ENCODE data around the gene TNIK.
"Not testable (repeated sequence)": the region's sequence is repeated elsewhere in the genome, so short reads cannot be mapped to it uniquely, and the experiment has no call there.

The TNIK gene

DNA sequence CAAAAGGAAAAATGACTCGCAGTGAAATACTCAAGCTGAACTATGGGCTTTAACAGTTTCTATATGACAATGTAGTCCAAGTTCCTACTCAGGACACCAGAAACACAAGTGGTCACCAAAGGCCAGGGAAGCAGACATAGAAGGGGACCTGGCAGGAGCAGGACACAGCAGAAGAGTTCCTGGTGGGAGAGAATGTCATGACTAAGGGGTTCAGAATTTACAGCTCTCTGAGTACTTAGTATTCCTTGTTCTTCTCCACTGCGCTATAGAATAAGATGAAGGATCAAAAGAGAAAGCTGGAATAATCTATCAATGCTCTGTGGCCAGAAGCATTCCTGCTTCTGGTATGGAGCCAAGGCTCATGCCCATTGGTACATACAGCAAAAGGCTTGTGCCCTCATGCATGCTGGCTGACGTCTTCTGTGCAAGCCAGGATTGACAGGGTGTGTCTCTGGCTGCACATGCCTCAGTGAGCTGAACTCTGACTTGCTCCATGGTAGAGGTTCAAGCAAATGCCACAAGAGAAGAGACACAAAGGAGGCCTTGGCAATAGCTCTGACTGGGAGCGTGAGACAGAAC, 305.0 kb downstream of the TNIK start:
- DNase-seq = no peak

DNA sequence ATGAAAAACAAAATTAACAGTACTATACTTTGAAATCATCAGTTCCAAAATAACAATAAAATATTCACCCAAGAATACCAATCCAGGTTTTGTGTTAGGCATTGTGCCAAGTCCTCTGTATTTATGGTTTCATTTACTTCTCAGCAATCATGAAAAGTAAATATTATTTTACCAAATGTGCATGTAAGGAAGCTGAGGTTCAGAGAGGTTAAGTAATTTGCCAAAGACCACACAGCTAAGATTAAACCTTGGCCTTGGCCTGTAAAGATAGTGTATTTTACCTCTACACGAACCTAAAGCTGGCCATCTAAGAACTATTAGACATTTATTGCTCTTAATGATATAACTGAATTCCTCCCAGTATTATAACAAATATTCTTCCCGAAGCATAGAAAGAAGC, 309.3 kb downstream of the TNIK start:
- DNase-seq = no peak

DNA sequence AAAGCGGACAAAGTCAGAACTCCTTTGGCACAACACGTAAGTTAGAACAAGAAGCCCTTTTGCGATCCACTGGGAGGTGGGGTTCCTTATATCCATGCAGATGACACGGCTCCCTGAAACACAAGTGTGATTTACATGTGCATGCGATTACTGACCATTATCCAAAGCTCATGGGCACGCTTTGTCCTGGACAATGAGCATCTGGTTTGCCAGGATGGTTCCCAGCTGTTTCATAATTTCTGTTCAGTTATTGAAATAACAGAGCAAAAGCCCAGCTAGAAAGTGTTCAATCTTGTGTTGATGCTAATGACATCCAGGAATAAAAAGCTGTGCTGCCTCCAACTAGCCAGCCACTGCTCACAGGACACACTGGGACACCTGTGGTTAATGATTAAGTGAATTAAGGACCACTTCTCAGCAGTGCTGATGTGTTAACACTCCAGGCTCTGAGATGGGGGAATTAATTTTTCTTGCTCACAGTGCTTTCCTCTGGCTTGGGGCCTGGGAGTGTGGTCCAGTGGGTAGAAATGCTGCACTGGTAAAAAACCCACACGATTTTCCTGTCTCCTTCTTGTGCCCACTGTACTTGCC, 310.6 kb downstream of the TNIK start:
- DNase-seq = no peak

DNA sequence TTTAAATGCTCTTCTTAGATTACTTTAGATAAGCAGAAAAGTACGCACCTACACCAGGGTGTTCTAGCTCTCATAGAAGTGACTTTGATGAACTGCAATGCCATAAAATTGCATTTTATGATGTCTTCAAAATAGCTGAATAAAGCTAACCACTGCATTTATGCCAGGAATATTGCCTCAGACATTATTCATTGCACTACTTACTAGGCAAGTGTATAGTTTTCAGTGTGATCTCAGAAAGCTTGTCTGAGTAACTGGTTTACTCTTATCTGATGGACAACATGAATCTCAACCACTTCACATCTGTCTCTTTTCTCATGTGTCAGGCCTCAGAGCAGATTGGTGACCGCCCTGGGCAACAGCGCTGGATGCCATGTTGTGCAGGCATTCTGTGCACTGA, 314.4 kb downstream of the TNIK start:
- DNase-seq = no peak

DNA sequence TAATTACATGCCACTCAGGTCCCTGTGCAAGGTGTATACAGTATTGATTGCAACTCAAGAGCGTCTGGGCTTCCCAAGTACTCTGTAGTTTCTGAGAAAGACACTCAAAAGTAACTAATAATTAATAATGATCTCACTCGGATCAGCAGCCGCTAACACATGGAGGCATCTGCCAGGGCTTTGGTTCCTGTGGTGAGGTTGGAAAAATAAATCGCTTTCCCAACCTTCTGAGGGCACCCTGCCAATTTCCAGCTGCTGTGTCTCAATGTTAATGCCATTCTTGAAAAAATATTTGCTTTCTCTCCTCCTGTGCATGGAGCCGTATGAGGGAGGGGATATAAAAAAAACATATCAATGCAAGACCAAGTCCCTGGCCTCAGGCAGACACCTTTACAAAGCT, 317.2 kb downstream of the TNIK start:
- DNase-seq = no peak

DNA sequence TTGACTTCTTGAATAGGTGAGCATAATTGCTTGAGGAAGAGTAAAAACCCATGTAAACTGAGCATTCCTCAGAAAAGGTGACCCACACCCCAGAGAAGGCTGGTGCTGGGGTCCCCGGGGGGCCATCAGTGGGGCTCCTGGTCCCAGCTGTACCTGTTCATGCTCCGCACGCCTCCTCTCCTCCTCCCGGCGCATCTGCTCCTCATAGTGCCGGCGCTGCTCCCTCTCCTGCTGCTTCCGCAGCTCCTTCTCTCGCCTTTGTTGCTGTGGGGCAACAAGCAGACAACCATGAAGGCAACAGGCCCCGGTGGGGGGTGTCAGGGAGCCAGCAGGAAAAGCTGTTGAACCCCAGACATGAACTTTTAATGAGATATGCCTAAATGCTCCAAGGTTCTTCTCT, 320.0 kb downstream of the TNIK start:
- no peak for DNase-seq

DNA sequence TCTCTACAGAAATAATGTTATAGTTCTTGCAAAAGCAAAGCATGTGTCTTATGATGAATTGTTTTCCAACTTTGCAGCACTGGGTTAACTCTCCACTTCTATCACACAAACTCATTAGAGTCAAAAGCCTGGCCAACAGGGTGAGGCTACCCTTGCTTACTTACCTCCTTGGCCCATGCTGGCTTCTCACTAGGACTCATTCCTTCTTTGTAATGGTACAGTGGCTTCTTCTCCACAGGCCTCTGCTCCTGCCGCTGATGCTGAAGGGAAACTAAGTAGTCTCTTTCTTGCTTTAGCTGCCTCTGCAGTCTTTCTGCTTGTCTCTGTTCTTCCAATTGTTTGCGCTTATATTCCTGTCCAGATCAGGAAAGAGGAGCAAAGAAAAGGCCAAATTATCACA, 322.2 kb downstream of the TNIK start:
- no peak for DNase-seq

DNA sequence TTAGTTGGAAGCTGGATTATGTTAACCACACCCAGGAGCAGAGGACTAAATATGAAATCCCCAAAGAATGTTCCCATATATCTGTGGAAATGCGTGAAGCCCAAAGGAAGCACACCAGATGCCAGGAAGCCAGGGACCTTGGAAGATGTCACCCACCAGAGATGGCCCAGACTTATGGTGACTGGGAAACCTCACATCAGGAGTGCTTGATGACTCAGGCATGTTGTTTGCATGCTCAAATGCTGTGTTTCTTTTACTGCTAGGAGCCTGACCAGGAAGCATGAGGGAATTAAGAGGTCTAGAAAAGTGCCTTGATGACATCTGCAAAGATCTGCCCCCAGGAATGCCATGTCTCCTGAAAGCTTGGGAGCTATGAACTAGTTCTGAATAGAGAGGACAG, 324.7 kb downstream of the TNIK start:
- no peak for DNase-seq

DNA sequence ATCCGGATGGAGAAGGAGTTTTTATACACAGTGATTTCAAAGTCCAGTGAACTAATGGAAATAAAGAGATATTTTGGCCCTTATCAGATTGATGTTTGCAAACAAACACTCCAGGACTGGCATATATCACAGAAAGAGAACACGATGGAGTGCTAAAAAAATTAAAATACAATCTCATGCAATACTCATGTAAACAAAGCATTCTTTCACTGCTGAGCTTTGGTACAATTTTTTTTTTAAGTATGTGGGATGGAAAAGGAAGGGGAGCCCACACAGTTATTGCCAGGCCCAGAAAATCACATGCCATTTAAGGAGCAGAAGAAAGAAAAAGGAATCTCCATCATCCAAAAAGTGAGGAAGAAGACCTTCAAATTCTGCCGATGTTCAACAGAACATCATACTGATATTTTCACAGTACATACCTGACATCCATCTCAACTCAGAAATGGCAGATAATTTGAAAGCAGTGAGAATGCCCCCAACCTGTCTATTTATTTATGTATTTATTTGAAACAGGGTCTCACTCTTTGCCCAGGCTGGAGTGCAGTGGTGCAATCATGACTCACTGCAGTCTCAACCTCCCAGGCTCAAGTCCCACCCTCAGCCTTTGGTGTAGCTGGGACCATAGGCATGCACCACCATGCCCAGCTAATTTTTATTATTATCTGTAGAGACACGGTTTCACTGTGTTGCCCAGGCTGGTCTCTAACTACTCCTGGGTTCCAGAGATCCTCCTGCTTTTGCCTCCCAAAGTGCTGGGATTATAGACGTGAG, 326.2 kb downstream of the TNIK start:
- DNase-seq = no peak

DNA sequence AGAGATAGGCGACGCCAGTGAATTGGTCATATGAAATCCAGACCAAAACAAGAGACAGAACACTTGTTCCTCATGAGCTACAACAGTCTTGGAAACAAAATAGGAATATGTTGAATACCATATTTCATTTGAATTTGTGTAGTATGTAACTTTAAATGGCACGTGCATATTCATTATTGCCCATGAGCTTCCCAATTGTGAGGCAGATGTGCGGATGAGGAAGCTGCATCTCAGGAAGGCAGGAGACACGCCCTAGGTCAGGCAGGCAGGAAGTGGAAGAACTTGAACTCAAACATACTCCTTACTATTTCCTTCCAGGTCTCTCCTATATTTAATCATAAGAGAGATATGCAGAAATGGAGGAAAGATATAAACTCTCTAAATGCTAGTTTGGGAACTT, 326.9 kb downstream of the TNIK start:
- no peak for DNase-seq

DNA sequence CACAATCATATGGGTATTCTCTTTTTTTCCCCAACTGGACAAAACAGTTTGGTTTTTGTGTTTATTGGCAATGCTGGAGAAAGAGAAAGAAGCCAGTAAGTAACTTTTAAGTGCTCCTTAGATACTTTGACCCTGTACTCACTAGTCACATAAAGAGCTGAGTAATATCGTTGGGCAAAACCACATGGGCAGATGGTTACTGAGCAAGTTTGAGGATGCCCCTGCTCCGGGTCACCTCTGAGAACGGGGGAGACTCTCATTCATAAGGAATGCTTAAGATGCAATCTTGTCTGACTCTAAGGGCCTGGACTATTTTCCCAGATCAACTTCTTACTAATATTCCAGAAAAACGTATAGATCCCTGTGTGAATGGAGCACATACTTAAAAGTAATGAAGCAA, 327.3 kb downstream of the TNIK start:
- no peak for DNase-seq

DNA sequence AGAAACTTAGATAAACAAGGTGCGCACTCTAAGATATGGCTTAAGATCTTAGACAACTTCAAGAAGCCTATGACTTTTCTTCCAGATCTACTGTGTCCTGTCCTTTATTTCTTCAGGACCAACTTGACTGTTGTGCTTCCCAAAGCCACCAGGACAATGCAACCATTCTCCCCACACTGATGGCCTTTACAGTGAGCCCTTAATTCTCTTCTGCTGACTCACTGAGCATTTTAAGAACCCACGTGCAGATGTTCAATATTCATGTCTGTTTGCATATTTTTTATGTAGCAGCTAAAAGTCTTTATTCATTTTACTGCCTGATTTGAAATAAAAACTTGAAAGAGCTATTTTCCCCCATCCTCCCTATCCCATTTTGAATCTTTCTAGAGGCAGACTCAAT, 330.4 kb downstream of the TNIK start:
- no peak for DNase-seq

DNA sequence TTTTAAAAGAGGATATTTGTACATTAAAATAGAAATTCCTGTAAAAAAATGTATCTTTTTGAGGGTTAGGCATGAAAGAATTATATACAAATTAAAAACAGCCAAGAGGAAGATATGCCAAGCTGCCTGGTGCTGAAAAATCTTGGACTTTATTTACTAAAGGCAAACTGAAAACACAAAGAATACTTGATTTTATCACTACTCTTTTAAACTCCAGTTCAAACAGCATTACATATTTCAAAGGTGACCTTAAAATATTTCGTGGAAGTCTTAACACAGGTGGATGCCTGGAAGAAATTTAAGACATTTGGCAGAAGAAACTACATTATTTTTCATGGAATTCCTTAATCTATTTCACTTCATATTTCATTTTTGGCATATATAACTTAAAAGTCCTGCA, 332.6 kb downstream of the TNIK start:
- DNase-seq = no peak

DNA sequence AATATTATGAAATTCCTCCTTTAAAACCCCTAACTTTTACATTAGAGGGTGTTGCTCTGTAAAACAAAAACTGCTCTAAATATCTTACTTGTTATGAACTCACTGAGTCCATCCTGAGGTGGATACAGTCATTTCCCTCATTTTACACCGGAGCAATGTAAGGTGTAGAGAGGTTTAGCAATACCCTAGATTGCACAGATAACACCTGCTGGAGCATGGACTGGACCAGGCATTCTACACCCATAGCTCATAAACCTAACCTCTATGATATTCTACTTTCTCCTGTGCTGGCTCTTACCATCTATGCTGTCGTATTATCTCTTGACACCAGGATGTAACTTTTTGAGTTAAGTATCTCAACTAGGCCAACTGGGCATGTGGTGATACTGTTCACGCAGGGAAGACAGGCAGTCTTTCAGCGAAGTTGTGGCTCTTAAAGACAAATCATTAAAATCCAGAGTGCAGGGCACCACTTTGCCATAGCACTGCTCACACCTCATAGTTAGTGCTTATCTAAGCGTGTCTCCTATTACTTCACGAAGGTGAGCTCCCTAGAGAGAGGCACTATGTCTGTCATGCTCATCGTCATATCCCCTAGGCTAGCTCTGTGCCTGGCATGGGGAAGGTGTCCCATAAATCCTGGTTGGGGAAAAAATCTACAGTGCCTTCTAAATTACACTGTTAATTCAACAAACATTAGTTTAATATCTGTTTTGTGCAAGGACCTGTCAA, 333.6 kb downstream of the TNIK start:
- no peak for DNase-seq

DNA sequence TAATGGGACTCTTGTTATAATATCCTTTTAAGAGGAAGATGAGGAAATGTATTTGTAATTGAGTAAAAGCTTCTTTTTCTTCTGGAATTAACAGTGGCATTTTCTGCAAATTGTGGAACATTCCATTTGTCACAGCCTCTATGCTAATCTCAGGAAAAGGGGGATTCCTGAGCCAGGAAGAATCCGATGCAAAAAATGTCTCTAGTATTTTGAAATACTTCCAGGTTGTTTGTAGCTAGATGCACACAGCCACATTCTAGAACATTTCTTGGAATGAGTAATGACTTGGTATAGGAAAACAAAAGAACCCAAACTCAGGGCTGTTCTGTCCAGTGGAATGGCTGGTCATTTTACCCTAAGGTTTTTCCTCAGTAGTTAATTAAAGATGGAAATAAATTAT, 335.2 kb downstream of the TNIK start:
- no peak for DNase-seq

DNA sequence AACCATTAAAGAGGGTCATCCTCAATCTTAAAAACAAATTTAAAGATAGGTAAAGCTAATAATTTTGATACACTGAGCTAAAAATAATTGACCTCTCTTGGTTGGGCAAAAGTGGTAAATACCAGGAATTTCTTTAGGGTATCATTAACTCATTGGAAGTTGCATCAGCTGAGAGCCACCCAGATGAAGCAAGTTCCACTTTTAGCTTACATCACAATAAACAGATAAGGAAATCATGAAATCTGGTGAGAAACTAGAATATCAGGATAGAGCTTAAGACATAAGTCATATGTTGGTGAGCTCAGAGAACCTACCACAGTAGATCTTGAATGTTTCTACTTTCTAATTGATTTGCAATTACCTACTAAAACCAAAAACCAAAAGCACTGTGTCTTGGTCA, 336.3 kb downstream of the TNIK start:
- DNase-seq = no peak

DNA sequence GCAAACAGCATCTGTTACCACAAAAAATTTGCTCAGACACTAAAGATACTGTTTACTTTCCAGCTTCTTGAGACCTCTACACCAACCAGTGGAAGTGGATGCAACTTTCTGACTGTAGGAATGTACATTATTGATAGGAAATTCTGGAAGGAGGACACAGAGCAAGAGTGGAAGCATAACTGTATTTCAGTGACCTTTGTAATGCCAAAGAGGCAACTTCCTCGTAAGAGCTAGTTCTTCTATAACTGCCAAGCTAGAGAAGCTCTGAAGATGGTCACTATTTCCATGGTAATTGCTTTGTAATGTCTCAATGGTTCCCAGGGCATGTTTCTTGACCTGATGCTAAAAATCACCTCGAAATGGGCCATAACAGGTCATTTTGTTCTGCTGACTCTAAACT, 337.3 kb downstream of the TNIK start:
- DNase-seq = no peak

DNA sequence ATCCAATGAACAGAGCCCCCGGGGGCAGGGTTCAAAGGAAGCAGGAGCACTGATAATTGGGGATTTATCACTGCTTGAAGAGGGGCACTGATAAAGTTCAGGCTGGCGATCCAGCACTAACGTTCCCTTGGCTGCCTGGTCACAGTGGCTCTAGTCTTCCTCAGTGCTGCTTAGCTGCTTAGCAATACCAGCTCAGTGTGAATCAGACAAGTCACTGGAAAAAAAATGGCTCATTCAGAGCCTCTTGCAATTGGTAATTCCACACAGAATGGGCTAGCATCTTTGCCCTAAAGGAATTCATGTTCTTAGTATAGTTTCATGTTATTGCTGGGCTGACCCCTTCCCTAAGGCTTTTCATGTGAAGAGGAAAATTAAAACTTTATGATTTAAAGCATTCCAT, 338.0 kb downstream of the TNIK start:
- DNase-seq = no peak

DNA sequence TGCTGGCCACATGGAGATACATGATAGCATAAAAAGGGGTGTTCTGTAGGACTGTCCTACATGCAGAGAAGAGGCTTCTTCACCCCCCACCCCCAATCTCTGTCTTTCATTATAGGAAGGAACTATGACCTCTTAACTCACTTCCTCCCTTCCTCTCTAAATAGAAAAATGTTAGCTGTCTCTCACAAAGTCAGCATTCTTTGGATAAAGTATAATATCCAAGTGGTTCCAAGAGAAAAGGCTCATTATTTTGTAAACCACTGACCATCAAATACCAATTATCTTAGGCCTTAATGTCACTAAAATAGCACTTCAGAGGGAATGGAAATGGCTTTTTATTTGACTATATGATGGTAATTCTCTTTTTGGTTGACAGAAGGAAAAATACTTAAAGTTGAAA, 338.4 kb downstream of the TNIK start:
- DNase-seq = no peak

DNA sequence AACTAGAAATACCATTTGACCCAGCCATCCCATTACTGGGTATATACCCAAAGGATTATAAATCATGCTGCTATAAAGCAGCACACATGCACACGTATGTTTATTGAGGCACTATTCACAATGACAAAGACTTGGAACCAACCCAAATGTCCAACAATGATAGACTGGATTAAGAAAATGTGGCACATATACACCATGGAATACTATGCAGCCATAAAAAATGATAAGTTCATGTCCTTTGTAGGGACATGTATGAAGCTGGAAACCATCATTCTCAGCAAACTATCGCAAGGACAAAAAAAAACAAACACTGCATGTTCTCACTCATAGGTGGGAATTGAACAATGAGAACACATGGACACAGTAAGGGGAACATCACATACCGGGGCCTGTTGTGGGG, 340.8 kb downstream of the TNIK start:
- not testable (repeated sequence) for DNase-seq

DNA sequence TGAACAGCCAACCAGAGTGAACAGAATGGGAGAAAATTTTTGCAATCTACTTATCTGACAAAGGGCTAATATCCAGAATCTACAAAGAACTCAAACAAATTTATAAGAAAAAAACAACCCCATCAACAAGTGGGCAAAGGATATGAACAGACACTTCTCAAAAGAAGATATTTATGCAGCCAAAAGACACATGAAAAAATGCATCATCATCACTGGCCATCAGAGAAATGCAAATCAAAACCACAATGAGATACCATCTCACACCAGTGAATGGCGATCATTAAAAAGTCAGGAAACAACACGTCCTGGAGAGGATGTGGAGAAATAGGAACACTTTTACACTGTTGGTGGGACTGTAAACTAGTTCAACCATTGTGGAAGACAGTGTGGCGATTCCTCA, 341.2 kb downstream of the TNIK start:
- not testable (repeated sequence) for DNase-seq

DNA sequence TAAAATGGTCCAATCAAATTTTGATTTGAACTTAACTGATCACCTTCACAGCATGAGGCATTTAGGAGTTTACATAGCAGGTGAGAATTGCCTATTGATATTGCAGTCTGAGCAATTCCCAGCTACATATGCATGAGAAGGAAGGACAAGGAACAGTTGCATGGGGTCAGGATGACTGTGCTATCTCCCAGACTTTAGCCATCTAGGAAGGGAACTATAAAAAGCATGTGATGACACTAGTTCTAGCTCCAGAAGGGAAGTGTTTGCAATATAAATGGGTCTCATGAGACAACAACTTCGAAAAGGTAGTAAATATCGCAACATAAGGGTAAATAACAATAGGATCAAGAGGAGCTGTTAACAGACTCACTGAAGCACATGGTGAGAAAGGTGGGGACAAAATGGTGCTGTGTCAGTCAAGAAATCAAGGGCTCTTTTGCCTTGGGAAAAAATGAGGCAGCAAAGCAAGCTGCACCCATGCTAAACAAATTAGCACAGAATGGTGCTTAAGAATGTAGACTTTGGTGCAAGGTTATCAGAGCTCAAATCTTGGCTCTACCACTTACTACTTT, 343.3 kb downstream of the TNIK start:
- no peak for DNase-seq

DNA sequence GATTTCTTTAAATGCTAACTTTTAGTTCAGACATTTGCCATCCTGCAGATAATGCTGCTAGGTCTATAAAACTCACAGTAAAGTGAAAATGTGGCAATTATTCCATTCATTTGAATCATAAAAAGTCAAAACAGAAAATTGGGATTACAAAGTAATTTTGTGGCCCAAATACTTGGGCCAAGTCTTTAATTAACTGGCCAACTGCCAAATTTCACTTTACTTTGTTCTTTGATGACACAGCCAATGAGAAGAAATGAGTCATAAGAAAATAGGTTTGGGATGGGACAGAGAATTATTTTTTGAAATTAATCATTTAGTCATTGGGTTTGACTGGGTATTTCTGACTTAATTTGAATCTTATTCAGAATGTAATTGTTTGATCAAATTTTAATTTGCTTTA, 343.8 kb downstream of the TNIK start:
- DNase-seq = no peak

DNA sequence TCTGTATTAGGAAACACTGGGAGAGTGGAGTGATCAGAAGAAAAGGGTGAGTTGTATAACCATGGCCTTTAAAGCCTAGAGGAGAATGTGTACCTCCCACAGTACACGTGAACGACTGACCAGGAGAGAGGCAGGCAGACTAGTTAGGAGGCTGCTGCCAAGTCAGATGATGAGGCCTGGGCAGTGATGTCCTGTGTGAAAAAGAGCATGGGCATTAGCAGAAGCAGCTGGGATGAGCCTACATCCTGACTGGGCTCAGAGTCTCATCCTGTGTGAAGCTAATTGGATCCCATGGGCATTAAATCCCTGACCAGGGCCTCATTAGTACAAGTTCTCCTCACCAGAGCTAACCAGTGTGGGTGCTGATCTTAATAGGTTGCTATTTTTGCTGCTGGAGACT, 344.5 kb downstream of the TNIK start:
- no peak for DNase-seq

Measured in central memory CD4-positive, alpha-beta T cell (primary cell).